Umbilical cord (tissue), 2 donors: Measurements from ENCODE around the gene SPAG6. TPM values are rescaled to one million over a fixed set of nuclear protein-coding genes. Genes with fewer than 3 reads are reported as not detected.
"Not testable (repeated sequence)": the region's sequence is repeated elsewhere in the genome, so short reads cannot be mapped to it uniquely, and the experiment has no call there.

Experiments used
- DNase-seq: peaks from one replicate; pipeline ENCODE4 v3.0.0-alpha.2; 2015; ENCODE audit warnings: low spot score
- total RNA-seq: library from RNA; depleted of rRNA; stranded (reverse); fragments of >200 nt; gene quantifications from one replicate; pipeline ENCODE4 v1.2.3, GENCODE V29; 2014; ENCODE audit warnings: low replicate concordance; ENCODE audit not compliant: insufficient read depth

Gene SPAG6
- total RNA-seq: 2.6 TPM

DNA sequence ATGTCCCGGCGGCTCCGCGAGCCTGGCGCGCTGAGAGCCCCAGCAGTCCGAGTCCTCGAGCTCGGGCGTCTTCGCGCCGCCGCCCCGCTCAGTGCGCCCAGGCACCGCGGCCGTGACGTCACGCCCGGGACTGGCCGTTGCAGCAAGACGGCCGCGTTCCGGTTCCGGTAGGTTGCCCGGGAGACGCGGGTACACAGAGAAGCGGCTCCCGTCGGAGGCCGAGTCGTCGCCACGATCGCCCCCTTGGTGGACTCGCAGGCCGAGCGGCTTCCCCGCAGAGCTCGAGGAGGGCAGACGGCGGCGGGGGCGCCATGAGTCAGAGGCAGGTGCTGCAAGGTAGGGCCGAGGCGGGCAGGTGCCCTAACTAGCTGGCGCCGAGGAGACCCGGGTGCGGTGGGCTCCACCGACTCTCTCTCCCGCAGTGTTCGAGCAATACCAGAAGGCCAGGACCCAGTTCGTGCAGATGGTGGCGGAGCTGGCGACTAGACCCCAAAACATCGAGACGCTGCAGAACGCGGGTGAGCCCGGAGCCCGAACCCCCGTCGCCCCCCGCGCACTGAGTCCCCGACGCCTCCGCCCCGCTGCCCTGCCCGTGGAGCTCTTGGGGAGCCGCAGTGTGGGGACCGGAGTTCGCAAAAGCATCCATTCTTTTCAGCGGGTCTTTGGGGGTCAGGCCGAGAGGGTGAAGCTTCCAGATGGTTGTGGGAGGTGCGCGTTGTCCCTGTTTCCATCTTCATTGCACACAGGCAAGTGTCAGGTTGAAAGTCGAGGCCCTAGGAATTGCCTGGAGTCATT lies at the start of gene SPAG6:
Gene SPAG6, plus strand, starts transcription at position 196 of the 795 bp plus-strand sequence. Its CDS starts 116 bp downstream, at position 312.
- DNase-seq: no peak

GRCh38 chr10:22301193-22301592 lies 44.1 kb upstream of the SPAG6 start:
- no peak for DNase-seq

DNA sequence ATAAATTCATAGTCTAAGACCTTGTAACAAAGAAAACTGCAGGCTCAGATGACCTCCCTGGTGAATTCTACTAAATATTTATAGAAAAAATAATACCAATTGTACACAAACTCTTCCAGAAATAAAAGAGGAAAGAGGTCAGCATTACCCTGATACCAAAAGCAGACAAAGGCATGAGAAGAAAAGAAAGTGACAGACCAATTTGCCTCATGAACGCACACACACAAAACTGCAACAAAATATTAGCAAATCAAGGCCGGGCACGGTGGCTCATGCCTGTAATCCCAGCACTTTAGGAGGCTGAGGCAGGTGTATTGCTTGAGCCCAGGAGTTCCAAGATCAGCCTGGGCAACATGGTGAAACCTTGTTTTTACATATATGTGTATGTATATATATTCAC lies 41.8 kb upstream of the SPAG6 start:
- no peak for DNase-seq

- no peak for DNase-seq
Observed at GRCh38 chr10:22305721-22306120, 39.6 kb upstream of the SPAG6 start.

DNA sequence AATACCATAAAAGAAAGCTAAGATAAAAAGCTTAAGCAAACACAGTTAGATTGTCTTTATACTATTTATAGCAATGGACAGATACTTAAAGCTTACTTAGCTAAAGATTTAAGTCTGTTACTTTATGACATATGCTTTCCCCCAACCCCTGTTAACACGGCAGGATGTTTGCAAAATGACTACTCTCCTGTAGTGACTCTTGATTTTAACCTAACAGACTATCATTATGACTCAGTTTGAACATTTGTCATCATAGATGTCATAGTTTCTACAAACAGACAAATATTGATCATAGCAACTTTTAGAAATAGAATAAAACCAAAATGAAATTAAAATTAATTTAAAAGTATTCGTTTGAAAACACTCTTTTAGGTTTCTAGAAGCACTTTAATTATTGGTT lies 36.9 kb upstream of the SPAG6 start:
- peak; percentile 46 for DNase-seq

- no peak for DNase-seq
Observed at GRCh38 chr10:22309180-22310000, 35.9 kb upstream of the SPAG6 start.

GRCh38 chr10:22310012-22310411 lies 35.3 kb upstream of the SPAG6 start:
- not testable (repeated sequence) for DNase-seq

DNA sequence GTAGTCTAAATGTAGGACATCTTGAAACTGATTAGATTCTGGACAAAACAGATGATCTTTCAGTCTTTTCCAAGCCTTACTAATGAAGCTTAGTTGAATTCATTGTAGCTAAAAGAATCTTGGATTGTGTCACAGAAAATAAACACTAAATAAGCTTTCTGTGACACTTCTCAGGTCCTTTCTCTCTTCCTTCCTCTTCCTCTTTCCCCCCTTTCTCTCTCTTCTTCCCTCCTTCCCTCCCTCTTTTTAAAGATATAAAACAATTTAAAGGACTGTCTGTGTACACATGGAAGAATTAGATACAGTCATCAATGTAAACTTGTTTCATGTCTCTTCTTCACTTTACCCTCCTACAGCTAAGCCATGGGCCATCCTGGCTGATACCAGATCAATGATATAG lies 34.4 kb upstream of the SPAG6 start:
- DNase-seq: no peak

DNA sequence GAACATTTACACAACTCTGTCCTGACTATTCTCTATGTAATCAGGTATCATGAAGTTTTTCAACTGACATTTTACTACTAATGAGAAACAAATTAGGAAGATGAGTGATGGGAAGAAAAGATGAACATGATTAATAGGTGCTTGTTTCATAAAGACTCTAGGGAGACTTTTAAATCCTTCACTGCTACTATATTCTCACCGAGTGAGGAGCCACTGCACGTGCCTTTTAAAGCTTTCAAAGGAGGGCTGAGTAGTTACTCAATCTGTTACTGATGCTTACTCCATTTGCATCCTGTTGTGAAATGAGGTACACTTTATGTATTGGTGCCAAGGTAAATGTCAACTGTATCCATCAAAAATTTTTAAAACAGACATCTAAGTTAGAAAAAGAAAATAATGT lies 30.4 kb upstream of the SPAG6 start:
- no peak for DNase-seq

- no peak for DNase-seq
Observed at GRCh38 chr10:22315455-22316285, 29.6 kb upstream of the SPAG6 start.

- peak; percentile 94 for DNase-seq
Observed at GRCh38 chr10:22316286-22317075, 28.8 kb upstream of the SPAG6 start, which contains the start of gene COMMD3. Gene COMMD3 (plus strand): TSS chr10:22316388. CDS start chr10:22316418, 30 bp downstream.

GRCh38 chr10:22317076-22317370 lies 28.3 kb upstream of the SPAG6 start:
- DNase-seq: no peak

DNA sequence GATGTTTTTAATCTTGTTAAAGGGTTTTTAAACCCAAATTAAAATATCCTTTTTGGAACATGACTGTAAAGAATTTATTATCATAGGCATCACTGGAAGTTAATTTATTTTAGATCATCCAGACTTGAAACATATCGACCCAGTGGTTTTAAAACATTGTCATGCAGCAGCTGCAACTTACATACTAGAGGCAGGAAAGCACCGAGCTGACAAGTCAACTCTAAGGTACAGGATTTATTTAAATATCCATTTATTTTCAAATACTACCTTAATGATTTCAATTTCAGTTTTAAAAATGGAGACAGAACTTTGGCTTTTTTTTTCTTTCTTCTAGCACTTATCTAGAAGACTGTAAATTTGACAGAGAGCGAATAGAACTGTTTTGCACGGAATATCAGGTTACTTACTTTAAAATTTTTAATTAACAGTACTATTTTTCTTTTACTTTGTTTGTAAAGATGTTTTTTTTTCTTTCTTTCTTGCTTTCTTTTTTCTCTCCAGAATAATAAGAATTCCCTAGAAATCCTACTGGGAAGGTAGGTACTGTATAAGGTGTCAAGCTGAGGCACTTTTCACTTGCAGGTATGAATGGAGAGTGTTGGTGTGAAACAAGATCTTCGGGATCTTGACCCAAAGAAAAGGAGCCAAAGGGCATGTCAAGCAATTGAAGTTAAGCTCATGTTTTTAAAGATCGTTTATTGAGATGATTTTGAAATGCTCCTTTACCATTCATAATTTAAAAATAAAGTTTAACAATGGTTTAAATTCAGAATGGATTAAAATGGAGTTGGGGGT lies 27.3 kb upstream of the SPAG6 start:
- DNase-seq: no peak

DNA sequence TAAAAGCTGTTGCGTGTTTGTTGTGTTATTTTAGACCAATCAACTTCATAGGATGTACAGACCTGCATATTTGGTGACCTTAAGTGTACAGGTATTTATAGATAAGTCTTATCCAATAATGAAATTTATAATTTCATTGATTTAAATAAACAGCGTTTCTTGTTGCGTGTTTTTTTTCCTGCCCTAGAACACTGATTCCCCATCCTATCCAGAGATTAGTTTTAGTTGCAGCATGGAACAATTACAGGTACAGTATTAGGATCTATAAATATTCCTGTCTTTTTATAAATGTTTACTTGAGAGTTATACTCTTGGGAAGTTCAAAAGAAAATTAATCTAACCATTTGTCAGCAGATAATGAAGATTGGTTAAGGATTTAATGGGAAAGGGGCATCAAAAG lies 26.5 kb upstream of the SPAG6 start:
- DNase-seq: no peak

GRCh38 chr10:22319547-22319979 lies 25.7 kb upstream of the SPAG6 start:
- DNase-seq: no peak

DNA sequence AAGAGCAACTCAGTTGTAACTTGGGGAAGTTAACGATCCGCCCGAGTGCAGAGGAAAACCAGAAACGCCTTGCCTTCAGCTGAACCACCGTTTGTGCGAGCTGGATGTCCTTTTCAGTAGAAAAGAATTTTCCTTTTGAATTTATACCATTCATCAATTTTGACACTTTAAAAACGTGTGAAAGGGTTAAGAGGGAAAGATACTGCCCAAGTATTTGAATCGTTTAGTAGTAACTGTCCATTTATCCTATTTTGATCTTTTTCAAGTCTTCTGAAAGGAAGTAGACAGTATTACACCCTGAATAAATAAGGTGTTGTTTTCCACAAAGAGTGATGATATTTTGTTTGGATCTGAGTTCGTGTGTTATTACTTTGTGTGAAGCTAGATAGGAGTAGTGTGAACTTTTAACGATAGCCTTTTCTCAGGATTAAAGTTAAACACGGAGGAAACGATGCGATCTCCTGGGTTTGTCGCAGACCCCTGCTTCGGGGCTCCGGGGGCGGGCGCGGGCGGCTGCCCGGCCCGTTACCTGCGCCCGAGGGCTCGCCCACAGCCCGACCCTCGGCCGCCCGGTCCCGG lies 25.2 kb upstream of the SPAG6 start:
- no peak for DNase-seq

- peak; percentile 79 for DNase-seq
Observed at GRCh38 chr10:22320591-22321155, 24.6 kb upstream of the SPAG6 start, which contains the start of gene BMI1. Gene BMI1 (plus strand): TSS chr10:22321099. CDS start chr10:22326450, 5,351 bp downstream.

DNA sequence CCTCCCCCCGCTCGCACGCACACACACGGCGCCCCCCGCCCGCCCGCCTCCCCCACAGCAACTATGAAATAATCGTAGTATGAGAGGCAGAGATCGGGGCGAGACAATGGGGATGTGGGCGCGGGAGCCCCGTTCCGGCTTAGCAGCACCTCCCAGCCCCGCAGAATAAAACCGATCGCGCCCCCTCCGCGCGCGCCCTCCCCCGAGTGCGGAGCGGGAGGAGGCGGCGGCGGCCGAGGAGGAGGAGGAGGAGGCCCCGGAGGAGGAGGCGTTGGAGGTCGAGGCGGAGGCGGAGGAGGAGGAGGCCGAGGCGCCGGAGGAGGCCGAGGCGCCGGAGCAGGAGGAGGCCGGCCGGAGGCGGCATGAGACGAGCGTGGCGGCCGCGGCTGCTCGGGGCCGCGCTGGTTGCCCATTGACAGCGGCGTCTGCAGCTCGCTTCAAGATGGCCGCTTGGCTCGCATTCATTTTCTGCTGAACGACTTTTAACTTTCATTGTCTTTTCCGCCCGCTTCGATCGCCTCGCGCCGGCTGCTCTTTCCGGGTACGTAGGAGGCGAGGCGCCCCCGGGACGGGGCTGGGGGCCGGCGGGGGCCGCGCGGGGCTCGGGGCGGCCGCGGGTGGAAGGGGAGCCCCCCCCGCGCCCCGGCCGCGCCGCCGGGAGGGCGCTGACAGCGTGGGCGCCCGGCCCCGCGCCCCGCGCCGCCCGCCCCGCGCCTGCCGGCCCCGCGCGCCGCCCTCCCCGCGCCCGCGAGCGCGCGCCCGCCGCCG lies 24.0 kb upstream of the SPAG6 start:
- DNase-seq: peak; percentile 76
